Transverse colon (tissue), 4 donors: Measurements from ENCODE around the gene IGSF3. TPM values are rescaled to one million over a fixed set of nuclear protein-coding genes. Genes with fewer than 3 reads are reported as not detected.

ENCODE experiments used
- DNase-seq: peaks from one replicate; pipeline ENCODE4 v3.0.0-alpha.2; 2019
- H3K27ac ChIP-seq, 4 donors: fragments of 200-600 bp; sonication (generic); 2 replicates each; pipeline ENCODE4 v1.5.1; 2016 to 2018; ENCODE audit warnings: inconsistent platforms in 4 of 4
- H3K27me3 ChIP-seq: fragments of 200-600 bp; sonication (generic); 2 replicates; pipeline ENCODE4 v1.5.1; 2017; ENCODE audit warnings: inconsistent platforms
- H3K36me3 ChIP-seq, 4 donors: fragments of 200-600 bp; sonication (generic); 2 replicates each; pipeline ENCODE4 v1.5.1; 2017 to 2019; ENCODE audit warnings: inconsistent platforms in 4 of 4
- H3K4me1 ChIP-seq, 4 donors: fragments of 200-600 bp; sonication (generic); 2 replicates each; pipeline ENCODE4 v1.5.1; 2017 to 2020; ENCODE audit warnings: inconsistent platforms in 4 of 4
- H3K4me3 ChIP-seq, 4 donors: fragments of 200-600 bp; sonication (generic); 1 replicate in 1 of 4; 2 replicates in 3 of 4; pipeline versions ENCODE4 v1.5.1 to v1.6.1; 2017 to 2019; ENCODE audit warnings: inconsistent platforms in 4 of 4
- H3K9me3 ChIP-seq, 2 donors: fragments of 200-600 bp; sonication (generic); 2 replicates each; pipeline ENCODE4 v1.5.1; 2017 to 2019; ENCODE audit warnings: inconsistent platforms in 2 of 2
- EP300 ChIP-seq: sonication (generic); formaldehyde crosslinking; IDR thresholded peaks from one replicate; pipeline ENCODE4 v1.6.1; 2017; ENCODE audit warnings: antibody characterized with exemption, low read depth
- POLR2A ChIP-seq: fragments of 450-650 bp; IDR thresholded peaks from one replicate; pipeline ENCODE4 v1.6.1; 2016; ENCODE audit warnings: antibody characterized with exemption, mild to moderate bottlenecking, moderate library complexity
- POLR2AphosphoS5 ChIP-seq, 3 donors: sonication (generic); formaldehyde crosslinking; IDR thresholded peaks; one replicate each; pipeline ENCODE4 v1.6.1; 2016; ENCODE audit warnings: antibody characterized with exemption in 3 of 3
- WGBS, 2 donors: methylation state at CpG; one replicate each; pipeline ENCODE4 v1.1.5; 2018; ENCODE audit warnings: low coverage in 1 of 2; 5-methylcytosine and 5-hydroxymethylcytosine counted together
- in situ Hi-C, 4 donors: fragments of 200-750 bp; cut with MboI; loops; one replicate each; pipeline versions ENCODE4 v1.15.0 to v1.15.1; 2017; ENCODE audit warnings: low sequenced_read_pairs in 3 of 4, low pct_ligation_motif_present in 1 of 4, low pct_unique_long_range_greater_than_20kb in 1 of 4
- intact Hi-C: fragments of 100-400 bp; cut with DNase I; formaldehyde crosslinking; loops from one replicate; pipeline ENCODE4 v1.15.1; 2023; ENCODE audit warnings: low total_unique reads
- total RNA-seq, 4 donors: library from RNA; depleted of rRNA; stranded (reverse); fragments of >200 nt; gene quantifications; one replicate each; pipeline ENCODE4 v1.1.0, GENCODE V29; 2016
- TF ChIP-seq, protein P1 (sequence below), 5 experiments: fragments of 200-600 bp in 3 of 5; fragments of 450-650 bp in 2 of 5; sonication (generic) in 3 of 5; IDR thresholded peaks; 1 replicate in 2 of 5; 2 replicates in 3 of 5; pipeline ENCODE4 v1.5.1; 2016 to 2017; ENCODE audit warnings: antibody characterized with exemption in 5 of 5, inconsistent platforms in 3 of 5, mild to moderate bottlenecking in 2 of 5, moderate library complexity in 1 of 5

IGSF3 gene
- total RNA-seq, 4 donors from 2014 or later = 36.7 to 75.8 (median 56.9) TPM

DNA sequence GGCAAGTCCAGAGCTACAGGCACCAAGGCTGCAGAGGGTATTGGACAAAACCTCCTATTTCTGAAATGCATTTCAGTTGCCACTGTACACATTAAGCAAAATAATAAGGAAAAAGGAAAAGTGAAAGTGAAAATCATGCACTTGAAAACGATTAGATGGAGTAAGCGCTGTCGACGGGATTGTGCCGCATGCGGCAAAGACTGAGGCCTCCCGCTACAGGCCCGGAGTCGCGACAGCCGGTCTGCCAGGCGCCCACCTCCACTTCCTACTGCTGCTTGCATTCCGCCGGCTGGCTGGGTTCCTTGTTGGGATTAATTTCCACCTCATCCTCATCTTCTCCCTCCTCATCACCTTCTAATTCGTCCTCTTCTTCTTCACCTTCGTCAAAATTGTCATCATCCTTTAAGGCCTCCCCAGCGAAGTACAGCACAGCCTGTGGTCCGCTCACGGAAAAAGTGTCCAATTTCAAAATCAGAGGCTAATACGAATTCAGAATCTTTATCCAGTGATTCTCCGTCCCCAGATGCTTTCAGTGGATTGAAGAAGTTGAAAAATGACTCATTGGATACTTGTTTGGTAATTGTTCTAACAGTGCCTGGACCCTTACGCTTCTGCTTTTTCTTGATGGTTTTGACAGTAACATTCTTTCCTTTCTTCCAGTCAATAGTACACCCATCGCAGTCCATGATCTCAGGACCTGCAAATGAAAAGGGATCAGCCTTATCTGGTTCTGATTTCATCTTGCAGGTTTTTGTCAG, 134.7 kb downstream of the IGSF3 start:
- in situ Hi-C loops (no loop called here), intact Hi-C loops (no loop called here)
- 92 to 96% methylated on average over 23 of the region's 23 CpGs for WGBS, 2 donors
- no peak for DNase-seq
- Histone ChIP-seq H3K36me3 (peaks cover 0 to 13% (median 5%) of the 10 kb centered on the region in 4 donors), H3K27ac (no peak overlapping the region), H3K4me3 (no peak overlapping the region), H3K9me3 (no peaks in the 10 kb centered on the region), H3K27me3 (no peaks in the 10 kb centered on the region), H3K4me1 (no peaks in the 10 kb centered on the region)
- TF ChIP-seq POLR2AphosphoS5 (IDR thresholded peaks at IDR 0.05) (no peak), POLR2A (no peak), EP300 (no peak)
- TF ChIP-seq, protein P1, sequence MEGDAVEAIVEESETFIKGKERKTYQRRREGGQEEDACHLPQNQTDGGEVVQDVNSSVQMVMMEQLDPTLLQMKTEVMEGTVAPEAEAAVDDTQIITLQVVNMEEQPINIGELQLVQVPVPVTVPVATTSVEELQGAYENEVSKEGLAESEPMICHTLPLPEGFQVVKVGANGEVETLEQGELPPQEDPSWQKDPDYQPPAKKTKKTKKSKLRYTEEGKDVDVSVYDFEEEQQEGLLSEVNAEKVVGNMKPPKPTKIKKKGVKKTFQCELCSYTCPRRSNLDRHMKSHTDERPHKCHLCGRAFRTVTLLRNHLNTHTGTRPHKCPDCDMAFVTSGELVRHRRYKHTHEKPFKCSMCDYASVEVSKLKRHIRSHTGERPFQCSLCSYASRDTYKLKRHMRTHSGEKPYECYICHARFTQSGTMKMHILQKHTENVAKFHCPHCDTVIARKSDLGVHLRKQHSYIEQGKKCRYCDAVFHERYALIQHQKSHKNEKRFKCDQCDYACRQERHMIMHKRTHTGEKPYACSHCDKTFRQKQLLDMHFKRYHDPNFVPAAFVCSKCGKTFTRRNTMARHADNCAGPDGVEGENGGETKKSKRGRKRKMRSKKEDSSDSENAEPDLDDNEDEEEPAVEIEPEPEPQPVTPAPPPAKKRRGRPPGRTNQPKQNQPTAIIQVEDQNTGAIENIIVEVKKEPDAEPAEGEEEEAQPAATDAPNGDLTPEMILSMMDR (IDR thresholded peaks at IDR 0.05) = no peak

DNA sequence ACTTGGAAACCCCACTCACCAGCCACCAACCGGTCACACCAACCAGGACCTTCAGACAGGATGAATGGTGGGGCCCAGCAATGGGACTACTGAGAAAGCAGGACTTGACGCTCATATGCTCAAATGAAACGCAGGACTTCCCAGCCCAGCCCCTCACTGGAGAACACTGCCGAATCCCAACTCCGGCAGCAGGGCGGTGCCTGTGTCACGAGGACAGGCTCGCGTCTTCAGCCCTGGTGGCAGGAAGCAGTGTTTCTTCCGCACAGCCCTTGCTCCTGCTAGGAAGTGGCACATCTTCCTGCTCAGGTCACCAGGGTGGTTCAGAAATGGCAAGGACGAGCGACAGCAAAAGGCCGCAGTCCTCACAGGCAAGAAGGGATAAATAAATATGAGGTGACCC, 135.6 kb downstream of the IGSF3 start:
- Histone ChIP-seq H3K27ac (no peak overlapping the region), H3K27me3 (no peaks in the 10 kb centered on the region), H3K4me3 (no peak overlapping the region), H3K36me3 (peaks cover 0 to 13% (median 5%) of the 10 kb centered on the region in 4 donors), H3K4me1 (no peaks in the 10 kb centered on the region), H3K9me3 (no peaks in the 10 kb centered on the region)
- TF ChIP-seq POLR2AphosphoS5 (IDR thresholded peaks at IDR 0.05) (no peak), EP300 (no peak), POLR2A (no peak)
- TF ChIP-seq, protein P1 (IDR thresholded peaks at IDR 0.05) = no peak
- no peak for DNase-seq
- intact Hi-C loops = no loop called here
- in situ Hi-C loops = no loop called here
- WGBS, 2 donors = 96% methylated on average over 13 of the region's 13 CpGs; no CpG with 5 or more reads in 1 of the 2 donors

DNA sequence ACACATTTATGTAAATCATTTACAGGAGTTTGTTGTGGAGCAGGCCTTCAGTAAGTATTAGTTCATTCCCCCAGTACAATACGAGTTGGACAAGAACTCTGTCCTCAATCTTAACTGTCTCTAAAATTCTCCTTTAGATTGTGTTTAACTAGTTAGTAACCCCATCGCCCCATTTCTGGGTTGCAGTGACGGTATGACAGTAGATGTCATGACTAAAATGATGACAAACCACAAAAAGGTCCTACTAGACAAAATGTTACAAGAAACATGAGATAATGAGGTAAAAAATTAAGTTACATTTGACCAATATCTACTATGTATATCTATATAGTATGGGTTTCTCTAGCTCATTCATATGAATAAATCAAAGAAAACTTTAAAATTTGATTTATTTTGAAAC, 137.9 kb downstream of the IGSF3 start:
- in situ Hi-C loops = no loop called here
- 80 to 81% methylated on average over 3 of the region's 3 CpGs for WGBS, 2 donors

DNA sequence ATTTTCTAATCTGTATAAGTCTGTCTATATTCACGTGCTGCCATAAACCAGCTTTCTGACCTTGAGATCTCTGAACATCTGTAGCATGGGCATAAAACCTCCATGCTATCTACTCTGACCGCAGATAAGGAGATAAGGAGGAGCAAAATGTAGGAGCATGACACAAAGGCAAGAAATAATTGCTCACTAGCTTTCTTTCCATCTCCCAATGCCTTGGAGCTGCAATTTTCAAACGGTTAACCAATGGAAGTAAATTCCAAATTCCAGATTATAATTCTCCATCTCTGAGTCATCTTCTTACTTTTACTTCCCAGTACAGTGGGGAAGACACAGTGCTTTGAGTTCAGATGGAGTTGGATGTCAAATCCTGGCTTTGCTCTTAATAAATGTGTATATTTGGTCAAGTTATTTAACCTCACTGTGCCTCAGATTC, 138.3 kb downstream of the IGSF3 start:
- no peak for DNase-seq
- Histone ChIP-seq H3K4me1 (no peaks in the 10 kb centered on the region), H3K27ac (no peak overlapping the region), H3K4me3 (no peak overlapping the region), H3K27me3 (no peaks in the 10 kb centered on the region), H3K9me3 (no peaks in the 10 kb centered on the region), H3K36me3 (peaks cover 0 to under 1% (median 0%) of the 10 kb centered on the region in 4 donors)
- WGBS, 2 donors = 87 to 95% methylated on average over 2 to 3 of the region's 3 CpGs
- TF ChIP-seq POLR2A (no peak), POLR2AphosphoS5 (IDR thresholded peaks at IDR 0.05) (no peak), EP300 (no peak)
- TF ChIP-seq, protein P1 (IDR thresholded peaks at IDR 0.05) = no peak
- intact Hi-C loops (no loop called here), in situ Hi-C loops (no loop called here)

More for the DNA sequence above, 137.9 kb downstream of the IGSF3 start:
- H3K4me3 ChIP-seq = no peak overlapping the region
- no peaks in the 10 kb centered on the region for H3K4me1 ChIP-seq
- intact Hi-C loops = no loop called here
- peaks cover 0 to 5% (median 2%) of the 10 kb centered on the region in 4 donors for H3K36me3 ChIP-seq
- no peaks in the 10 kb centered on the region for H3K9me3 ChIP-seq
- DNase-seq = no peak
- no peak for TF ChIP-seq POLR2A
- no peak for TF ChIP-seq POLR2AphosphoS5 (IDR thresholded peaks at IDR 0.05)
- TF ChIP-seq, protein P1 (IDR thresholded peaks at IDR 0.05) = no peak
- no peak for TF ChIP-seq EP300
- no peaks in the 10 kb centered on the region for H3K27me3 ChIP-seq
- no peak overlapping the region for H3K27ac ChIP-seq
